SK-N-SH (cell line): ENCODE measurements around the gene GPR39.

Source experiments
- MXI1 ChIP-seq: IDR thresholded peaks from 2 replicates; pipeline ENCODE4 v1.6.1; 2012; ENCODE audit warnings: mild to moderate bottlenecking, low read depth, low read length, improper control_type of control experiment
- NFIC ChIP-seq: IDR thresholded peaks from 2 replicates; pipeline ENCODE4 v1.4.0; 2012; ENCODE audit warnings: borderline replicate concordance
- TAF1 ChIP-seq: IDR thresholded peaks from 2 replicates; pipeline ENCODE4 v1.6.1; 2012; ENCODE audit warnings: low read depth, mild to moderate bottlenecking, low read length, moderate library complexity, borderline replicate concordance
- TF ChIP-seq, protein P1 (sequence below): fragments of 200-600 bp; sonication (generic); IDR thresholded peaks from 2 replicates; pipeline ENCODE4 v1.6.1; 2017; ENCODE audit warnings: antibody characterized with exemption, mild to moderate bottlenecking, moderate library complexity
- TF ChIP-seq, protein P2 (sequence below): IDR thresholded peaks from 2 replicates; pipeline ENCODE4 v1.6.1; 2012; ENCODE audit warnings: mild to moderate bottlenecking, low read depth, low read length, moderate library complexity

DNA sequence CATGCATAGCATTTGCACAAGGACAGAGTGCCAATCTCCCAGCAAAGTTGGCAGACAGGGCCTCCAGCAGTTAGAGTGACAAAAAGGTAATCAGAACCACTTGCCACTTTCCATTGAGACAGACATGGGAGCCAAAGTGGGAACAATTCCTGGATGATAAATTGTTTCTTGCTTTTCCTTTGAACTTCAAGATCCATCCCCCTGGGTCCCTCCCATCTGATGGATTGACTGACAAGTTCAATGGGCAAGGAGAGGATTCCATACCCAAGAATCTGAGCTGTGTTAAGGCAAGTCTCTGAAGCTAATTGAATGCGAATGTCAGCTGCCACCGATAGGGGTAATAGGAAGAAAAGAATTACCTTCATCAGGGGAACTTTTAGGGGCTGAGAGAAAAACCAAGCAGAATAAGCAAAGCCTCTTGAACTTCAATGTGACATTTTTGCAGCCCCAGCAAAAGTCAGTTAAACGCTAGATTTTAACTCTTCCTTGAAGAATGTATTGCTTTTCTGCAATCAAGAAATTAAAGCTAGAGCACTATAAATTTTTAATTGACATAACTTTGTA is 156.9 kb downstream of the GPR39 start:
- TF ChIP-seq, protein P1, sequence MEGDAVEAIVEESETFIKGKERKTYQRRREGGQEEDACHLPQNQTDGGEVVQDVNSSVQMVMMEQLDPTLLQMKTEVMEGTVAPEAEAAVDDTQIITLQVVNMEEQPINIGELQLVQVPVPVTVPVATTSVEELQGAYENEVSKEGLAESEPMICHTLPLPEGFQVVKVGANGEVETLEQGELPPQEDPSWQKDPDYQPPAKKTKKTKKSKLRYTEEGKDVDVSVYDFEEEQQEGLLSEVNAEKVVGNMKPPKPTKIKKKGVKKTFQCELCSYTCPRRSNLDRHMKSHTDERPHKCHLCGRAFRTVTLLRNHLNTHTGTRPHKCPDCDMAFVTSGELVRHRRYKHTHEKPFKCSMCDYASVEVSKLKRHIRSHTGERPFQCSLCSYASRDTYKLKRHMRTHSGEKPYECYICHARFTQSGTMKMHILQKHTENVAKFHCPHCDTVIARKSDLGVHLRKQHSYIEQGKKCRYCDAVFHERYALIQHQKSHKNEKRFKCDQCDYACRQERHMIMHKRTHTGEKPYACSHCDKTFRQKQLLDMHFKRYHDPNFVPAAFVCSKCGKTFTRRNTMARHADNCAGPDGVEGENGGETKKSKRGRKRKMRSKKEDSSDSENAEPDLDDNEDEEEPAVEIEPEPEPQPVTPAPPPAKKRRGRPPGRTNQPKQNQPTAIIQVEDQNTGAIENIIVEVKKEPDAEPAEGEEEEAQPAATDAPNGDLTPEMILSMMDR: no peak
- TF ChIP-seq NFIC (no peak), MXI1 (no peak), TAF1 (no peak)
- TF ChIP-seq, protein P2, sequence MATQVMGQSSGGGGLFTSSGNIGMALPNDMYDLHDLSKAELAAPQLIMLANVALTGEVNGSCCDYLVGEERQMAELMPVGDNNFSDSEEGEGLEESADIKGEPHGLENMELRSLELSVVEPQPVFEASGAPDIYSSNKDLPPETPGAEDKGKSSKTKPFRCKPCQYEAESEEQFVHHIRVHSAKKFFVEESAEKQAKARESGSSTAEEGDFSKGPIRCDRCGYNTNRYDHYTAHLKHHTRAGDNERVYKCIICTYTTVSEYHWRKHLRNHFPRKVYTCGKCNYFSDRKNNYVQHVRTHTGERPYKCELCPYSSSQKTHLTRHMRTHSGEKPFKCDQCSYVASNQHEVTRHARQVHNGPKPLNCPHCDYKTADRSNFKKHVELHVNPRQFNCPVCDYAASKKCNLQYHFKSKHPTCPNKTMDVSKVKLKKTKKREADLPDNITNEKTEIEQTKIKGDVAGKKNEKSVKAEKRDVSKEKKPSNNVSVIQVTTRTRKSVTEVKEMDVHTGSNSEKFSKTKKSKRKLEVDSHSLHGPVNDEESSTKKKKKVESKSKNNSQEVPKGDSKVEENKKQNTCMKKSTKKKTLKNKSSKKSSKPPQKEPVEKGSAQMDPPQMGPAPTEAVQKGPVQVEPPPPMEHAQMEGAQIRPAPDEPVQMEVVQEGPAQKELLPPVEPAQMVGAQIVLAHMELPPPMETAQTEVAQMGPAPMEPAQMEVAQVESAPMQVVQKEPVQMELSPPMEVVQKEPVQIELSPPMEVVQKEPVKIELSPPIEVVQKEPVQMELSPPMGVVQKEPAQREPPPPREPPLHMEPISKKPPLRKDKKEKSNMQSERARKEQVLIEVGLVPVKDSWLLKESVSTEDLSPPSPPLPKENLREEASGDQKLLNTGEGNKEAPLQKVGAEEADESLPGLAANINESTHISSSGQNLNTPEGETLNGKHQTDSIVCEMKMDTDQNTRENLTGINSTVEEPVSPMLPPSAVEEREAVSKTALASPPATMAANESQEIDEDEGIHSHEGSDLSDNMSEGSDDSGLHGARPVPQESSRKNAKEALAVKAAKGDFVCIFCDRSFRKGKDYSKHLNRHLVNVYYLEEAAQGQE: no peak
